UCSD-AML1 (cell line): ENCODE results near the gene CENPQ.

Experiments used
- DNase-seq: peaks from one replicate; lab custom pipeline; 2025; ENCODE audit not compliant: unreplicated experiment; lab: John Stamatoyannopoulos, UW

Gene CENPQ

GRCh38 chr6:49540614-49541013 lies 77.4 kb downstream of the CENPQ start:
- DNase-seq, result no peak

DNA sequence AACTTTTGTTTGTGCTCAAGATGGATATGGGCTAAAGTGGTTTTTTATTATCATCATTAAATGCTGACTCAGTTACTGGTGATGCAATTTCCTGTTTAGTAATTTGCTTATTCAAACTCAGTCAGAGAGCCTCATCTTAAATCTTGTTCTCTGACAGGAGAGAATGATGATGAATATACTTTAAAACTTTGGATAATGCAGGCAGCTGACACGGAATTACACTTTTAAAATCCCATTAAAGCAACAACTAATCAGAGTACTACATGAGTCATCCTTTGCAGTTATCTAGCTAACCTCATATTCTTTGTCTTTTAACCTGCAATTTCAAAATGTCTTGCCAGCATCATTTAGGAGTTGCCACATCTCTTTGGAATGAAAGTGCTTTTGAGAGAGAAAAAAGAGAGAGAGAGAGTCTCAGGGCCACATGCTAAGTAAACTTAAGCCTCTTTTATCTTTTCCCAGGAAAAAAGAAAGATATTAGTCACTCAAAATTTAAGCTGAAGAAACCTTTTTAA lies 78.1 kb downstream of the CENPQ start:
- DNase-seq, result no peak

- no peak for DNase-seq
Observed at GRCh38 chr6:49541936-49542335, 78.8 kb downstream of the CENPQ start.
